Measurements from ENCODE around the gene TGM2. TPM values are rescaled to one million over a fixed set of nuclear protein-coding genes. Genes with fewer than 3 reads are reported as not detected.

Gene TGM2
- total and polyA plus RNA-seq, 9 of the 15 experiments (the other 6 are each of a cell fraction or from before 2014, with no cell fraction given) = 5.5 to 78.5 (median 37.6) TPM

GRCh38 chr20:38156888-38157634, 8.0 kb downstream of the TGM2 start:
- ATAC-seq (no peak), FAIRE-seq (no peak), DNase-seq (ENCODE audit: extremely low read depth in 1 of 4, low spot score in 3 of 4) (peak in 2 of 4 experiments; percentile 32 to 39)
- TF ChIP-seq ZFP36 (IDR thresholded peaks at IDR 0.05; ENCODE audit: low read depth, low read length, partially characterized antibody) (peak; percentile 52), VEZF1 (CRISPR knock-in tag; IDR thresholded peaks at IDR 0.05) (peak; percentile 21; the same call in 1 of the 2 replicates), ASH1L (IDR thresholded peaks at IDR 0.05; ENCODE audit: borderline replicate concordance, low read depth, partially characterized antibody) (no peak), JUND (IDR thresholded peaks at IDR 0.05; ENCODE audit: borderline replicate concordance, low read depth, low read length) (peak; percentile 21; the same call in 1 of the 2 replicates), JUND (tag; IDR thresholded peaks at IDR 0.05; ENCODE audit: borderline replicate concordance, low read depth, low read length) (no peak), FOSL1 (tag; conservative IDR thresholded peaks at IDR 0.05) (peak; percentile 23; the same call in 1 of the 2 replicates), EGR1 (conservative IDR thresholded peaks at IDR 0.05) (peak; percentile 73), ARID1B (IDR thresholded peaks at IDR 0.05) (no peak), KDM1A (IDR thresholded peaks at IDR 0.05) (0 out of 4 replicates have a peak, but pooled peaks of 1 of the 2 experiments have one; percentile 31), HDAC8 (tag; IDR thresholded peaks at IDR 0.05) (no peak)
- Histone ChIP-seq H4K20me1 (replicated peaks; ENCODE audit: control insufficient read depth, insufficient read depth, low read length) (0 out of 2 replicates have a peak, but pooled peaks cover 5% of the 10 kb centered on the region), H3K36me3 (ENCODE audit: control insufficient read depth, insufficient read depth, low read length) (peaks cover 81% of the 10 kb centered on the region), H3K79me2 (ENCODE audit: control insufficient read depth, insufficient read depth, low read length) (peaks cover 26% of the 10 kb centered on the region), H3K4me3 (no peak overlapping the region), H3K9me3 (replicated peaks; ENCODE audit: control insufficient read depth, insufficient read depth, low read depth, low read length) (no peaks in the 10 kb centered on the region), H3K27ac (ENCODE audit: extremely low read depth, low read depth, low read length) (peak overlapping the region; percentile 28; the same call in 1 of the 3 replicates), H3K4me1 (replicated peaks in 1 of 2; ENCODE audit: control insufficient read depth in 2 of 2, insufficient read depth in 2 of 2, low read length in 2 of 2) (peaks cover 43 to 52% of the 10 kb centered on the region in 2 experiments), H3K27me3 (ENCODE audit: control insufficient read depth in 2 of 2, insufficient read depth in 2 of 2, low read length in 2 of 2) (no peaks in the 10 kb centered on the region), H3K9ac (ENCODE audit: insufficient read depth in 1 of 2, low read depth in 2 of 2, low read length in 2 of 2) (peak overlapping the region; percentile 20 to 43; a peak in 1 of 4 replicates), H2AFZ (ENCODE audit: low read depth, low read length) (no peak overlapping the region), H3K4me2 (ENCODE audit: insufficient read depth, low read length) (no peak overlapping the region), H3K9me1 (ENCODE audit: control insufficient read depth, insufficient read depth, low read length) (no peaks in the 10 kb centered on the region)
- CTCF ChIA-PET (ENCODE audit: low intra/inter-chr PET ratio) = interaction anchor here (0.6 kb wide), 1 partner anchor 625 kb away, joined by 3 read pairs; no protein-coding TSS in a partner anchor
- 77% methylated on average over 10 of the region's 11 CpGs for WGBS (ENCODE audit: insufficient coverage, low coverage, missing lambda C conversion rate)
- in situ Hi-C loops (cut with MboI) (no loop called here), intact Hi-C loops (cut with micrococcal nuclease) (no loop called here)
- POLR2A ChIA-PET = interaction anchor here (1.1 kb wide), 1 partner anchor 28 kb away, joined by 3 read pairs; no protein-coding TSS in a partner anchor
- BruUV-seq (replicated peaks) = no TSS peak
